Astrocyte (in vitro differentiated cells and primary cell): ENCODE data around the gene ACSS3.

Source experiments
- CTCF ChIP-seq: IDR thresholded peaks from 2 replicates; pipeline ENCODE4 v1.5.1; 2011; ENCODE audit warnings: low read depth, mild to moderate bottlenecking, inconsistent platforms, low read length, moderate library complexity; ENCODE audit not compliant: insufficient read depth
- EZH2 ChIP-seq: IDR thresholded peaks from 2 replicates; pipeline ENCODE4 v1.6.1; 2012; ENCODE audit warnings: mild to moderate bottlenecking, low read length, inconsistent platforms; ENCODE audit not compliant: insufficient read depth

- TF ChIP-seq CTCF (no peak), EZH2 (no peak)
Measured at GRCh38 chr12:81203671-81204204, 125.9 kb downstream of the ACSS3 start.
